Measurements from ENCODE around the gene EGR1. TPM values are rescaled to one million over a fixed set of nuclear protein-coding genes. Genes with fewer than 3 reads are reported as not detected.
"Not testable (repeated sequence)": the region's sequence is repeated elsewhere in the genome, so short reads cannot be mapped to it uniquely, and the experiment has no call there.

Gene EGR1
- total and polyA plus RNA-seq, 2 of the 4 experiments (the other 2 are of a cell fraction), result 2.9 to 104 TPM

GRCh38 chr5:138507485-138507884, 42.2 kb downstream of the EGR1 start:
- H2BK20ac ChIP-seq (ENCODE audit: low read depth, low read length); H3K9me1 ChIP-seq (ENCODE audit: insufficient read depth, low read length); in situ Hi-C loops (cut with MboI; ENCODE audit: low sequenced_read_pairs); dilution Hi-C loops (cut with HindIII; ENCODE audit: low sequenced_read_pairs, unreplicated experiment); H2AK9ac ChIP-seq (replicated peaks; ENCODE audit: low read depth, low read length, poor library complexity); H4K8ac ChIP-seq (ENCODE audit: low read depth in 2 of 2, low read length in 2 of 2); H2AFZ ChIP-seq (replicated peaks; ENCODE audit: low read length, poor library complexity); H3K9me3 ChIP-seq (ENCODE audit: control insufficient read depth, insufficient read depth, low read length); H2BK120ac ChIP-seq (ENCODE audit: low read depth, low read length); H3K27ac ChIP-seq (ENCODE audit: insufficient read depth, low read length); H4K91ac ChIP-seq (ENCODE audit: insufficient read depth, low read depth, low read length); H3K27me3 ChIP-seq (ENCODE audit: control insufficient read depth, insufficient read depth, low read length); H4K5ac ChIP-seq (ENCODE audit: low read depth, low read length); H3K4ac ChIP-seq (ENCODE audit: low read depth, low read length); H3K4me3 ChIP-seq (ENCODE audit: insufficient read depth, low read depth, low read length); H2AK5ac ChIP-seq (ENCODE audit: low read depth, low read length); H3K9ac ChIP-seq (ENCODE audit: low read depth, low read length); H3K23ac ChIP-seq (ENCODE audit: low read depth, low read length); H3K4me2 ChIP-seq (ENCODE audit: low read depth, low read length); H3K14ac ChIP-seq (replicated peaks; ENCODE audit: low read depth, low read length); H3K18ac ChIP-seq (ENCODE audit: low read depth, low read length); POLR2A ChIA-PET (ENCODE audit: unreplicated experiment); H2BK15ac ChIP-seq (ENCODE audit: low read depth, low read length); H3K56ac ChIP-seq (ENCODE audit: extremely low read depth, insufficient read depth, low read length); CTCF ChIA-PET; intact Hi-C loops (cut with micrococcal nuclease): not testable (repeated sequence)
- H3K4me1 ChIP-seq (ENCODE audit: control insufficient read depth, insufficient read depth, low read length), result peaks cover 11% of the 10 kb centered on the region
- ATAC-seq (ENCODE audit: low read depth) (peak; percentile 75), DNase-seq (peak; percentile 85)
- TSS peak; percentile 77 for BruUV-seq (replicated peaks)
- WGBS, 2 experiments (ENCODE audit: extremely low coverage in 2 of 2, insufficient read length in 1 of 2), result no CpG with 5 or more reads among the region's 8 CpGs
- TF ChIP-seq CEBPB (IDR thresholded peaks at IDR 0.05; ENCODE audit: low read depth, low read length) (peak; percentile 87), FOS (IDR thresholded peaks at IDR 0.05; ENCODE audit: low read depth, low read length) (peak; percentile 63; the same call in 1 of the 2 replicates), MAZ (IDR thresholded peaks at IDR 0.05; ENCODE audit: borderline replicate concordance, low read depth, low read length) (peak; percentile 40; the same call in 1 of the 2 replicates)
- peaks cover 26% of the 10 kb centered on the region for H4K20me1 ChIP-seq (ENCODE audit: insufficient read depth, low read length)
- peak overlapping the region; percentile 61 for H2BK5ac ChIP-seq (ENCODE audit: low read depth, low read length, poor library complexity, severe bottlenecking)
- H3K36me3 ChIP-seq (ENCODE audit: control insufficient read depth, insufficient read depth, low read length), result peaks cover 28% of the 10 kb centered on the region
- H3K79me1 ChIP-seq (ENCODE audit: low read depth in 1 of 2, low read length in 2 of 2), result peaks cover 20 to 36% of the 10 kb centered on the region in 2 experiments

Data from IMR-90 (cell line).